ENCODE results near the gene CAMK1D.

DNA sequence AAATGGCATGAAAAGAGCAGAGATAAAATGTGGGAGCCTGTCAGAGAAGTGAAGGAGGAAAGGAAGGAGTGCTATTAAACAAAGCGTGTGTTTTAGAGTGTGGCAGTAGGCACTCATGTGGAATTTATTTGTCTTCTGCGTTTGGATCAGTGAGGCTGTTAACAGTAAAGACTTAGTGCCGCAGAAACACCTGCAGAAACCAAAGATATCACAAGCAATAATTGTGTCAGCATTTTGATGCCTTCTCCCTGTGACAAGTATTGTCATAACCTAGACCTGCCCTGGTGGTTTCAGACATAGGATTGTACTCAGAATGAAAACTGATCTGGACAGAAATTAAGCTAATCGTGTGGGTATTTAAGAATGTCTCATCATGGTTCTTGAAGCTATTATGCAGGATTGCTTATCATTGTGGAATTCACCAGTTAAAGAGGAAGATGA, 191.0 kb downstream of the CAMK1D start:
- TF ChIP-seq CTCF (IDR thresholded peaks at IDR 0.05) (no peak), POLR2A (IDR thresholded peaks at IDR 0.05; ENCODE audit: low read length) (no peak), NFE2L2 (conservative IDR thresholded peaks at IDR 0.05; ENCODE audit: low read length) (no peak), NR3C1 (IDR thresholded peaks at IDR 0.05) (no peak)
- TF ChIP-seq, protein P1, sequence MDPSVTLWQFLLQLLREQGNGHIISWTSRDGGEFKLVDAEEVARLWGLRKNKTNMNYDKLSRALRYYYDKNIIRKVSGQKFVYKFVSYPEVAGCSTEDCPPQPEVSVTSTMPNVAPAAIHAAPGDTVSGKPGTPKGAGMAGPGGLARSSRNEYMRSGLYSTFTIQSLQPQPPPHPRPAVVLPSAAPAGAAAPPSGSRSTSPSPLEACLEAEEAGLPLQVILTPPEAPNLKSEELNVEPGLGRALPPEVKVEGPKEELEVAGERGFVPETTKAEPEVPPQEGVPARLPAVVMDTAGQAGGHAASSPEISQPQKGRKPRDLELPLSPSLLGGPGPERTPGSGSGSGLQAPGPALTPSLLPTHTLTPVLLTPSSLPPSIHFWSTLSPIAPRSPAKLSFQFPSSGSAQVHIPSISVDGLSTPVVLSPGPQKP (IDR thresholded peaks at IDR 0.05; ENCODE audit: low read depth, low read length), result no peak
- TF ChIP-seq, protein P2, sequence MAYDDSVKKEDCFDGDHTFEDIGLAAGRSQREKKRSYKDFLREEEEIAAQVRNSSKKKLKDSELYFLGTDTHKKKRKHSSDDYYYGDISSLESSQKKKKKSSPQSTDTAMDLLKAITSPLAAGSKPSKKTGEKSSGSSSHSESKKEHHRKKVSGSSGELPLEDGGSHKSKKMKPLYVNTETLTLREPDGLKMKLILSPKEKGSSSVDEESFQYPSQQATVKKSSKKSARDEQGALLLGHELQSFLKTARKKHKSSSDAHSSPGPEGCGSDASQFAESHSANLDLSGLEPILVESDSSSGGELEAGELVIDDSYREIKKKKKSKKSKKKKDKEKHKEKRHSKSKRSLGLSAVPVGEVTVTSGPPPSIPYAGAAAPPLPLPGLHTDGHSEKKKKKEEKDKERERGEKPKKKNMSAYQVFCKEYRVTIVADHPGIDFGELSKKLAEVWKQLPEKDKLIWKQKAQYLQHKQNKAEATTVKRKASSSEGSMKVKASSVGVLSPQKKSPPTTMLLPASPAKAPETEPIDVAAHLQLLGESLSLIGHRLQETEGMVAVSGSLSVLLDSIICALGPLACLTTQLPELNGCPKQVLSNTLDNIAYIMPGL (CRISPR knock-in tag; IDR thresholded peaks at IDR 0.05; ENCODE audit: borderline replicate concordance), result no peak
